Hematopoietic multipotent progenitor cell treated with erythropoietin and hydrocortisone succinate and interleukin-3 and kit ligand, for 8 days (in vitro differentiated cells): ENCODE results near the gene CD2AP.

Experiments
- DNase-seq: peaks from one replicate; pipeline ENCODE4 v3.0.0-alpha.2; 2015

The CD2AP gene

DNA sequence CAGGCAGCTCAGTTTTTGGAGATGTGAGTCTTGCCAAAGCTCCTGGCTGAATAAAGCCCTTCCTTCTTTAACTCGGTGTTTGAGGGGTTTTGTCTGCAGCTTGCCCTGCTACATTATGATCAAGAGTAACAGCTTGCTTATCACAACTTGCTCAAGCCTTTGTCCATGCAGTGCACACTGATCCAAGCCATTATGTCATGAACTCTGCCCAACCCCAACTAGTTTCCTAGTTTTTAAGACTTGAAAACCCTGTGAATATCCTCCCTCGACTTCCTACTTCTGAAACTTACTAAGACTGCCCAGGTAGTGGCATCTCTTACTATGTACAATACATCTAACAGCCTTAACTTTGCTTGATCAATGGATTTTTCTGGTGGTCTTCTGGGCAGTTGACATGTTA lies 170.4 kb downstream of the CD2AP start:
- no peak for DNase-seq

DNA sequence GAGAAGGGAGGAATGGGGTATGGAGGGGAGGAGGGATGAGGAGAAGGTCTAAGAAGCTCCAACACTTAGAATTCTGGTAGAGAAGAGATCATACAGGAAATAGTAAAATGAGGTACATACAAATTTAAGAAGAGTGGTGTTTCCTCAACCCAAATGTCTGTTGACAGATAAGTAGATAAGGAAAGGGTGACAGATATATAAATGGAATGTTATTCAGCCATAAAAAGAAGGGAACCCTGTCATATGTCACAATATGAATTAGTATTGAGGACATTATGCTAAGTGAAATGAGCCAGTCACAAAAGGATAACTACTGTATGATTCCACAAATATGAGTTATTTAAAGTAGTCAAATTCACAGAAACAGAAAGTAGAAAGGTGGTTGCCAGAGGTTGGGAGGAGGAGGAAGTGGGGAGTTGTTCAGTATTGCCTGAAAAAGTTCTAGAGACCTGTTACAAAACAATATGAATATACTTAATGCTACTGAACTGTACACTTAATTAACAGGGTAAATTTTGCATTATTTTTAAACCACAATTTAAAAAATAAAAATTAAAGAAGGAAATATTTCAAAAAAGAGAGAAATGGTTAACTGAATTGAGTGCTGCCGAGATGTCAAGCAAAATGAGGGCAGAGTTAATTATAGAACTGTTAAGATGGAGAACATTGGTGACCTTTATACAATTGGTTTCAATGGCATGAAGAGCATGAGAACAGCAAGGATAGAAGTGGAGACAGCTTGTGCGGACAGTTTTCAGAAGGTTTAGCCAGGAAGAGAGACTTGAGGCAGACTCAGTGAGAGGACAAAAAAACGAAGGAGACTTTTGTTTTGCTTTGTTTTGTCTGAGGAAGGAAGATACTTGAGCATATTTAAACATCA lies 173.2 kb downstream of the CD2AP start:
- no peak for DNase-seq

DNA sequence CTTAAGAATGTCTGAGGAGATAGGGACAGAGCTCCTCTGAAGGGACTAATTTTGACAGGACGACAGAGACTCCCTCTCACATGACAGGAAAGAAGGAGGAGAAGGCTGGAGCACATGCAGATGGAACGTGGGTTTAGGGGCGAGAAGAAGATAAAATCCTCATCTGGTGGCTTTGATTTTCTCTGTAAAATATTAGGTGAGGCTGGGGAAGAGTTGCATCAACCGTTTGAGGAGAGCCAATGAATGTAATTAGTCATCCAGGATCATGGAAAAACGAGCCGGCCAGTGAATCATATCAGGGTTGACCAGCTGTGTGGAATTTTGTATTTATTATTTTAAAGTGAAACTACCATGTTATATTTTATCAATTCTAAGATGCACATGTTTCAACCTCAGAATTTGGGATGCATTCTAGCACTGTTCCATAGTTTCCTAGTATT lies 173.9 kb downstream of the CD2AP start:
- DNase-seq, result no peak

DNA sequence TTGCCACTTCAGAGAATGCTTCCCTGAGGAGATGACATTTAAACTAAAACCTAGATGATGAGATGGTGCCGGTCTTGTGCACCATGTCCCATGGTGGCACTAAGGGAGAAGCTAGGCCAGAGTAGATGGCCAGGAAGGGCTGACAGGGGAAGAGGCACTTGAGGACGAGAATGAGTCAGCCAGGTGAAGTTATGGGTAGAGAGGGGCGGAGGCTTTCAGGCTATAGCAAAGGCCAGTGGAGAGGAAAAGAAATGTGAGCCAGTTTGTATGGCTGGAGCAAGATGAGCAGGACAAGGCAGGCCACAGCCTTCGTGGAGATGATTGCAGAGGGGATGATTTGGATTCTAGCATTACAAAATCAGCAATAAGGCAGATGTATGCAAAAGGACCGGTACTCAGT lies 176.1 kb downstream of the CD2AP start:
- no peak for DNase-seq

DNA sequence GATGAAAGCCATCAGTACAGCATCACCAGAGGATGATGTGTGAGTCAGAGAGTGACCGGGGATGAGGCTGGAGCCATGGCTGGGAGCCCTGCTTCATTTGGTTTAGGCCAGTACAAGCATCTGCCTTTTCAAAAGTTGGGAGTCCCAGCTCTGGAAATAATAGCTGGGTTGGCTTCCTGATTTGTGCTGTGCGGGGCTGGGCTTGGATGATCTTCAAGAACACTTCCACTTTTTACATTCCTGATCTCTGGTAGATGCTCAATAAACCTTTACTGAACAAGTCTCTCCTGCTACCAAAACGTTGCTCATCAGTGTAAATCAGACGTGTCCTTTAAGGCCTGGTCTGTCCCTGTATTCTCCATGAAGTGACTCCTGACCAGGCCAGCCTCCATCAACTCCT lies 176.7 kb downstream of the CD2AP start:
- no peak for DNase-seq

DNA sequence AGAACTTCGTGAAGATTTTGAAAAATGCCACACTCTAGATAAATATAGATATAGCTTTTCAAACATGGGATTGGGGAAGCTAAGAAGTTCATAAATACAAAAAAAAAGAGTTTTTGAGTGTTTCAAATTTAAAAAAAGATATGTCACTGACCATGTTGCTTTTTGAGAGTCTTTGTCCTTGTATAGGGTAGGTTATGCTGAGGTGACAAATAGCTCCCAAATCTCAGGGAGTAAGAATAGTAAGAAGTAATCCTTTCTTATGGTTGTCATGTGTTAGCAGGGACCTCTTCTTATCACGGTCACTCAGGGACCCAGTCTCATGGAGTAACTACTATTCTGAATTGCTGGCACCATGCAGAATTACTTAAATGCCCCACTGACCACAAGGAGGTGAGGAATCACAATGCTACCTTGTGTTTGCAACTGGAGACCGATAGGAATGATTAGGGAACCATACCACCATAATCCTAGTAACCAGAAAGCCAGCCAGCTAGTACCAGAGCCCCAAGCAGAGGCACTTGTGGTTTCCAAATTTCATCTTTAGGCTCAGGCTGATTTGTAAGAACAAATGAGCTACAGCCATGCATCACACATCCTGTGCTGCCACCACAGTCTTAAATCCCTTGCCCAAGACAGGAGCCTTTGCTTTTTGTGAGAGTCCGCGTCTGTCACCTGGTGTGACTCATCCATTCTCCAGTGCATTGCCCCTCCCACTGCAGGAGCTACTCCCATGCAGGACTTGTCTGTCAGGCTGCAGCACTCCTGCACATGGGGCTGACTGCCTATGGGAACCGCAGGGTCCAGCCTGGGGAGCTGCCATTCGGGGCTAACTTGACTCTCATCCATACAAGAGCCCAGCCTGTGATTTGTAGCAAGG lies 178.4 kb downstream of the CD2AP start:
- no peak for DNase-seq

DNA sequence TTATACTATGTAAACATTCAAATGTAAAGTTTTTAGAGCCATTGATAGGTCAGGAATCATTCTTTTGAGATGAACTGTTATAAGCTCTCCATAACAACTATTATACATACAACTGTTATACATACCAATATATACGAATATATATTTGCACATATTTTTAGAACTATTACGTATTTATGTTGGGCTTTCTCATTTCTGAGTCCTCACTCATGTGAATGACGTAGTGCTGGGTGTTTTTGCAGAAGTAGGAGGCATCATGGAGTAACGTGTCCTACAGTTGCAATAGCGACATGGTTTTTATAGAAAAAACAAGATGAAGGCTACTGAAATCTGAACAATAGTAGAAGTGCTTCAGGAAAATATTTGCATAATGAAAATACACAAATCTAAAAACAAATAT lies 184.4 kb downstream of the CD2AP start:
- no peak for DNase-seq

DNA sequence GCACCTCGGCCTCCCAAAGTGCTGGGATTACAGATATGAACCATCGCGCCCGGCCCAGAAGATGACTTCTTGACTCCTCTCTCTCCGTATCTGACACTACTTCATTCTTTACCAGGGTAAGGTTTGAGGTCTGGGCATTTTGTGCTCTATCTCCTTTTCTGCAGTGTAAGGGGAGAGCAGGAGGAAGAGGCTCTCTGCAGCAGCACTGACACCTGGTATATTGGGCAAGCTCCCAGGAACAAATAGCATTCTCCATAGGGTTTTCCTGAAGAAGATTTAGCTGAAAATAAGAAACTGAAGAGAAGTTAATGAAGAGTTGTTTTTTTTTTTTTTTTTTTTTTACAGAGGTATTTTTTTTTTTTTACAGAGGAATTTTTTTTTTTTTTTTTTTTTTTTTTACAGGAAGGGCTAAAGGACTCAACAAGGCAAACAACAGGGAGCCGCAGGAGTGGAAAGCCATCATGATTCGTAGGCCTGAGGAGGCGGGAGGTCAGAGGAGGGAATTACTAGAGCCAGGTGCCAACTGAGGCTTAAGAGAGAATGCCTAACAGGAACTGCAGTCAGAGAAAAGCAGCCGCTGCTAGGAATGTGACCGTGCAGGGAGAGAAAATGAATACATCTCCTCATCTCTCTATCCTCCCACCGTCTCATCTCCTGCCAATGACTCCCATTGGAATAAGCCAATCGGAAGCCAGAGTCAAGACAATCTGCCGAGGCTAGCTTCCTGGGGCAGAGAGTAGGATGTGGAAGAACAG lies 186.1 kb downstream of the CD2AP start:
- DNase-seq, result no peak

DNA sequence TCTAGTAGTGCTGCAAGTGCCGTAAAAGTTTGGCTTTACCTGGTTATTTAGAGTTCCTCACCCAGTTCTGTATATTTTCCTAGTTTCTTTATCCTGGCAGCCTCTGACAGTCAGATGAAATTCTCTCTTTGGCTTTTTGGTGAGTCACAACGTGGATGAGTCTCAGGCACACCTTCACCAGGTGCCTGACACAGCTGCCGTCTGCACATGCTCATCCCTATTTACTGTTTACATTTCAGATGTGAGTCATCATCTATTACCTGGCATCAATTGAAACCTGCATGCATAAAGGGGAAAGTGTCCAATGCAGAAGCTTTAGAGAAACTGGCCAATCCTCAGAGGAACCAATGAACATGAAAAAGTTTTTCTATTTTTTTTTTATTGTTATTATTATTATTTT lies 187.5 kb downstream of the CD2AP start:
- DNase-seq, result no peak

DNA sequence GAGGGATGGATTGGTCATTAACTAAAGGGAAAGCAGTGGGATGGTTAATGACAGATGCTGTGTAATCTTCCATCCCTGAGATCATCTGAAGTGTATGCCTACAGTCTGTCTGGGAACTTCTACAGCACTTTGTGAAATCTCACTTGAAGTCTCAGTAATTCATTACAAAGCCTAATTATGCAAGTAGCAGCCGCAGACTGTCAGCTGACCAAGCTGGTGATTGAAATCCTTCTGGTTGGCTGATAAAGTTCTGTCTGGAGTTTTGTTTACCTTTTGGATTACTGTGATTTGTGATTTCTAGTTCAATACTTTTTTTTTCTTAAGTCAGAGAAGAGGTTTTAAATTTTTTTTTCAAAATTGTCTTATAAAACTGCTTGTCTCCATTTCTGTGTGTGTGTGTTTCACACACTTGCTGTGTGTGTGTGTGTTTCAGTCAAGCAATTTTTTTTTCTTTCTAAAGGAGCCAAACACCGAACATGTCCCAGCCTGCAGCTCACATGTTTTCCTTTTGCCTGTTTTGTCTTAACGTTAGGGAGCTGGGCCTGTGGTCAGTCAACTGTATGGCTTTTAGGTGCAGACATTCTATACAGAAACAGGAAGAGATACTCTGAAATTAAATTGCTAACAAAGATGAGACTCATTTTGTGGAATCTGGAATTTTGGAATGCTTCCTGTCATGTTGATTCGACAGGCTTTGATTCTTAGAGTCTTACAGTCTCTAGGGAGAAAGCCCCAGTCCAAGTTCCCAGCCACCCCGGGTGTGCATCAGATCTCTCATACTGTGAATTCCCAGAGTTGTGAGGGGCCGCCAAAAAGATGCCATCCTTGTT lies 192.3 kb downstream of the CD2AP start:
- DNase-seq, result no peak

DNA sequence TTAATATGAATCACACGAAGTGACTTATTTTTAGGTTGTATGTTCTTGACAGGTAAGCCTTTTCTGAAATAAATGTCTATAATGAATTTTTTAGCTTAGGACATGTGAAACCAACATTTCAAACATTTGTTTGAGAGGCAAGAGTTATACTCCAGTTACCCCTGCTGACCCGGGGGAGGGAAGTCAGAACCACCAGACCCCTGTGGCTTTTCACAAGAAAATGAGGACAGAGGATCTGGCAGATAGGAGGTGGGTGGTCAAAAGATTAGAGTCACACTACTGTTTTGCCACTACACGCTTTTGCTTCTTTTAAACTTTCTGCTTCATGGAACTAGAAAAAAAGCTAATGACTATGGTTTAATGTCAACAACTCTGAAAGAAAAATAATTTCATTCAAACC lies 193.3 kb downstream of the CD2AP start:
- no peak for DNase-seq

DNA sequence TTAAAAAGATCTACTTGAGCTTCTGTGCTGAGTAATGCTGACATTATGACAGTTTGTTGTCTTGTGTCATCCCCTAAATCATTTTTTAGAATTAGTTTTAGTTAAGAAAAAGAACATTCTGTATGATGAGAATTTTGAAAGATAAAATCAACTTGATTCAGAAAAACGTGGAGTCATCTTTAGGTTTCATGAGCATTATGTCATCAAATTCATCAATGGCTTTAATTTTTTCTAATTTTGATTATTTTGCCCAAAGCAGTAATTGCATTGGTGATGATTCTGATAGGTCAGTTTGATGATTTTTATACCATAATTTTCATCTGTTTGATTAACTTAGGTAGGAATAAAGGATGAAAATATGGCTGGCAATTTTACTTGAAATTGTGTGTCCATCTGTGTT lies 194.2 kb downstream of the CD2AP start:
- no peak for DNase-seq

DNA sequence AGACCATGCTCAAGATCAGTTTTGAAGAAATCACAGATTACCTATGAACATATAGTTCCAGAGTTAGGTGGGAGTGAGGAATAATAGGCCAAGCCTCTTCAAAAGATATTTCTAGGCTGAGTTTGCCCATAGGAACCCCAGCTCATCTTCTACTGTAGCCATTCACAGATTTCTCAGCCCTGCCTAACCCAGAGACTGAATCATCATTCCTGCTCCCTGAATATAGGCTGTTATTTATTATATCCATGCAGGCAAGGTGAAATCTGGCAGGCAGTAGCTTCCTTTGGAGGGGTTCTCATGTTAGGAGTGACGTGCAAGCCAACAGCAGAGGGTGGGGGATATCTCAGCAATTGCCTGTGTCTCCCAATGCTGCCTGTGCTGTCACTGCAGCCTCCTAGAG lies 195.2 kb downstream of the CD2AP start:
- no peak for DNase-seq

DNA sequence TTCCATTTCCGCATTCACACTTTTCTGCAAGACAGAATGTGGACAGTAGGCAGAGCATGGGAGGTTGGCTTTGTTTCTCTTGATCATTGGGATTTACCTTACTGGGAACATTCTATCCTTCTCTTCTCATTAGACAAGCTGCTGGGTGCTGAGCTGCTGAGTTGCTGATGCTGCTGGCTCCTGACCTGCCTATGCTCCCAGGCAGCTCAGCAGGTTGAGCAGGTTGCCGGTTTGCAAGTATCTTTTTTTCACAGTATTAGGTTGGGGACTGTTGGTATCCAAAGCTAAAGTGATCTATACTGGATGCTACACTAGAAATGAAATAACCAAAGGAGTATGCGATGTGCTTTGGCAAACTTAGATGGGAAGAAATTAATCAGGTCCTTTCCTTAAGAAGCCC lies 197.1 kb downstream of the CD2AP start:
- no peak for DNase-seq
